Measurements from ENCODE around the gene EFTUD2. TPM values are rescaled to one million over a fixed set of nuclear protein-coding genes. Genes with fewer than 3 reads are reported as not detected.

Gene EFTUD2
- total and polyA plus RNA-seq, 2 donors (not counting 1 experiment from before 2014, with no cell fraction given): 88.0 to 154 TPM

DNA sequence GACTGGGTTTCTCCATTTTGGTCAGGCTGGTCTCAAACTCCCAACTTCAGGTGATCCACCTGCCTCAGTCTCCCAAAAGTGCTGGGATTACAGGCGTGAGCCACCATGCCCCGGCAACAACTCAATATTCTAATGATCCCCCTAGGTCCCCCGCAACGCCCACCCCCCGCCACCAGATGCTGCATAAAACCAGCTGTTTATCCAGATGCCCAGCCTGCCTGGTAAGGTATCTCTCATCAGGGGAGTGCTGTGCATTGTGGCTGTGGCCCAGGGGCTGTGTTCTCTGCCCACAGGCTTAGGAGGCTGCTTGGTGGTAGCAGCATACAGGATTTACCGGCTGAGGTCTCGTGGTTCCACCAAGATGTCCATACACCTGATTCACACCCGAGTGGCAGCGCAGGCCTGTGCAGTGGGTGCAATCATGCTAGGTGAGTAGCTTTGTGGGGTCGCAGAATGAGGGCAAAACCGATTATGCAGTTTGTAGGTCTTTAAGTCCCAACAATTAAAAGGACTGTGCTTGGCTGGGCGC, 50.2 kb downstream of the EFTUD2 start:
- TF ChIP-seq, protein P1, sequence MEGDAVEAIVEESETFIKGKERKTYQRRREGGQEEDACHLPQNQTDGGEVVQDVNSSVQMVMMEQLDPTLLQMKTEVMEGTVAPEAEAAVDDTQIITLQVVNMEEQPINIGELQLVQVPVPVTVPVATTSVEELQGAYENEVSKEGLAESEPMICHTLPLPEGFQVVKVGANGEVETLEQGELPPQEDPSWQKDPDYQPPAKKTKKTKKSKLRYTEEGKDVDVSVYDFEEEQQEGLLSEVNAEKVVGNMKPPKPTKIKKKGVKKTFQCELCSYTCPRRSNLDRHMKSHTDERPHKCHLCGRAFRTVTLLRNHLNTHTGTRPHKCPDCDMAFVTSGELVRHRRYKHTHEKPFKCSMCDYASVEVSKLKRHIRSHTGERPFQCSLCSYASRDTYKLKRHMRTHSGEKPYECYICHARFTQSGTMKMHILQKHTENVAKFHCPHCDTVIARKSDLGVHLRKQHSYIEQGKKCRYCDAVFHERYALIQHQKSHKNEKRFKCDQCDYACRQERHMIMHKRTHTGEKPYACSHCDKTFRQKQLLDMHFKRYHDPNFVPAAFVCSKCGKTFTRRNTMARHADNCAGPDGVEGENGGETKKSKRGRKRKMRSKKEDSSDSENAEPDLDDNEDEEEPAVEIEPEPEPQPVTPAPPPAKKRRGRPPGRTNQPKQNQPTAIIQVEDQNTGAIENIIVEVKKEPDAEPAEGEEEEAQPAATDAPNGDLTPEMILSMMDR (conservative IDR thresholded peaks at IDR 0.05 in 1 of 2, IDR thresholded peaks at IDR 0.05 in 1 of 2; ENCODE audit: low read depth in 1 of 2, low read length in 2 of 2): no peak
- no peak for TF ChIP-seq EZH2 (IDR thresholded peaks at IDR 0.05; ENCODE audit: low read length, missing control alignments)
- no peaks in the 10 kb centered on the region for H3K9me3 ChIP-seq (ENCODE audit: control insufficient read depth, insufficient read depth, low read depth, low read length)
- no peak for DNase-seq (ENCODE audit: low read depth in 2 of 2)

DNA sequence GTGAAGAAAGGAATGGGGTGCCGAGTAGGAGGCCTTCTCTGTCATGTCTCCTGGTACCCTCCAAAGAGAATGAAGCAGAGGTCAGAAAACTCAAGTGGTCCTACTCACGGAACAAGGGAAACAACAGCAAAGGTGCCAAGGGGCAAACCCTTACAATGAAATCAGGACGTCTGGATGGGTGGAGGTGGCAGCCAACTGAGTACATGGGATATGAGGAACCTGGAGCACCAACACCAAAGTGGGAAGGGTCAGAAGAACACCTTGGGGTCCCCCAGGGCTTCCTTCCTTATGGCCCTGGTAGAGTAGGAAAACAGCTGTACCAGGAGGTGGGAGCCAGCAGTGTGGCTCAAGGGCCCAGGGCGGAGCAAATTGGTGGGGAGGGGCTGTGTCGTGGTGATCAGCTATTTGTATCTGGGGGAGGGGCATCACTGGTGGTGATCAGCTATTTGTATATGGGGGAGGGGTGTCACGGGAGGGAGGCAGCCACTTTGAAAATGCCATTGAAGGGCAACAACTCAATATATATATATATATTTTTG, 50.9 kb downstream of the EFTUD2 start:
- no peaks in the 10 kb centered on the region for H4K20me1 ChIP-seq (ENCODE audit: control insufficient read depth, extremely low read depth, insufficient read depth, low read length)
- no peak overlapping the region for H3K4me3 ChIP-seq (replicated peaks in 1 of 4; ENCODE audit: control extremely low read depth in 1 of 4, insufficient read depth in 1 of 4, low read depth in 3 of 4, low read length in 4 of 4)
- H3K79me2 ChIP-seq (ENCODE audit: control insufficient read depth, insufficient read depth, low read length): no peaks in the 10 kb centered on the region
- peaks cover 10% of the 10 kb centered on the region for H3K36me3 ChIP-seq (ENCODE audit: control insufficient read depth, insufficient read depth, low read length)
- no peak for DNase-seq (ENCODE audit: low read depth in 2 of 2)
- TF ChIP-seq, protein P1 (conservative IDR thresholded peaks at IDR 0.05 in 1 of 2, IDR thresholded peaks at IDR 0.05 in 1 of 2; ENCODE audit: low read depth in 1 of 2, low read length in 2 of 2): no peak
- no peak for TF ChIP-seq EZH2 (IDR thresholded peaks at IDR 0.05; ENCODE audit: low read length, missing control alignments)
- H2AFZ ChIP-seq (ENCODE audit: low read length): no peak overlapping the region
- no peaks in the 10 kb centered on the region for H3K27me3 ChIP-seq (ENCODE audit: control insufficient read depth, insufficient read depth, low read length)
- no peak overlapping the region for H3K9ac ChIP-seq (ENCODE audit: insufficient read depth, low read length)
- H3K27ac ChIP-seq (ENCODE audit: insufficient read depth, low read length): no peak overlapping the region
- H3K9me3 ChIP-seq (ENCODE audit: control insufficient read depth, insufficient read depth, low read depth, low read length): no peaks in the 10 kb centered on the region
- peaks cover 10% of the 10 kb centered on the region for H3K4me1 ChIP-seq (ENCODE audit: control insufficient read depth, extremely low read depth, insufficient read depth, low read length)
- H3K4me2 ChIP-seq (ENCODE audit: extremely low read depth, insufficient read depth, low read length): no peak overlapping the region

More for the DNA sequence above, 50.2 kb downstream of the EFTUD2 start:
- Histone ChIP-seq H2AFZ (ENCODE audit: low read length) (no peak overlapping the region), H3K79me2 (ENCODE audit: control insufficient read depth, insufficient read depth, low read length) (no peaks in the 10 kb centered on the region), H4K20me1 (ENCODE audit: control insufficient read depth, extremely low read depth, insufficient read depth, low read length) (no peaks in the 10 kb centered on the region), H3K36me3 (ENCODE audit: control insufficient read depth, insufficient read depth, low read length) (peaks cover 15% of the 10 kb centered on the region), H3K4me1 (ENCODE audit: control insufficient read depth, extremely low read depth, insufficient read depth, low read length) (peaks cover 9% of the 10 kb centered on the region), H3K4me3 (replicated peaks in 1 of 4; ENCODE audit: control extremely low read depth in 1 of 4, insufficient read depth in 1 of 4, low read depth in 3 of 4, low read length in 4 of 4) (no peak overlapping the region), H3K4me2 (ENCODE audit: extremely low read depth, insufficient read depth, low read length) (no peak overlapping the region), H3K9ac (ENCODE audit: insufficient read depth, low read length) (no peak overlapping the region), H3K27me3 (ENCODE audit: control insufficient read depth, insufficient read depth, low read length) (no peaks in the 10 kb centered on the region), H3K27ac (ENCODE audit: insufficient read depth, low read length) (no peak overlapping the region)

DNA sequence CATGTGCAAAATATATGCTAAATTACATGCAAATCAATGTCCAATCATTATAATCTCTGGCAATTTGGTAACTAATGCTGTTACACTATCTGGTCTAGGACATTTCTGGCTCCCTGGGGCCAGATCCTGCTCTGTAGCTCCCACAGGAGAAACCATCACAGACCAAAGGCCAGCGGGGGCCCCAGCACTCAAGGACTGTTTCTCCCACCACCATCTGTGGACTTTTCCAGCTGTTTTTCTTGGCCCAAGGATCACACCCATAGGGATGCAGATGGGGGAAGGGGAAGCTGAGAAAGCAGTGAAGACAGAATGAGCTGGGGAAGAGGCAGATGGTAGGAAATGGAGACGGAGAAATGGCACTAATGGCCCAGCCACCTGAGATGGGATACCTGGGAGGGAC, 51.7 kb downstream of the EFTUD2 start, which contains the start of gene HIGD1B:
Gene HIGD1B (plus strand): TSS at position 298 of the 400 bp plus-strand sequence. CDS start 270 bp downstream, outside the sequence.
- Histone ChIP-seq H3K4me1 (ENCODE audit: control insufficient read depth, extremely low read depth, insufficient read depth, low read length) (peaks cover 12% of the 10 kb centered on the region), H3K4me2 (ENCODE audit: extremely low read depth, insufficient read depth, low read length) (no peak within 1 kb of the TSS), H3K27me3 (ENCODE audit: control insufficient read depth, insufficient read depth, low read length) (no peaks in the 10 kb centered on the region), H3K9ac (ENCODE audit: insufficient read depth, low read length) (no peak within 1 kb of the TSS), H4K20me1 (ENCODE audit: control insufficient read depth, extremely low read depth, insufficient read depth, low read length) (no peaks in the 10 kb centered on the region), H3K9me3 (ENCODE audit: control insufficient read depth, insufficient read depth, low read depth, low read length) (no peaks in the 10 kb centered on the region), H3K4me3 (replicated peaks in 1 of 4; ENCODE audit: control extremely low read depth in 1 of 4, insufficient read depth in 1 of 4, low read depth in 3 of 4, low read length in 4 of 4) (no peak within 1 kb of the TSS), H3K36me3 (ENCODE audit: control insufficient read depth, insufficient read depth, low read length) (peaks cover 8% of the 10 kb centered on the region), H3K79me2 (ENCODE audit: control insufficient read depth, insufficient read depth, low read length) (no peaks in the 10 kb centered on the region), H3K27ac (ENCODE audit: insufficient read depth, low read length) (no peak within 1 kb of the TSS), H2AFZ (ENCODE audit: low read length) (no peak within 1 kb of the TSS)
- TF ChIP-seq, protein P1 (conservative IDR thresholded peaks at IDR 0.05 in 1 of 2, IDR thresholded peaks at IDR 0.05 in 1 of 2; ENCODE audit: low read depth in 1 of 2, low read length in 2 of 2): no peak
- TF ChIP-seq EZH2 (IDR thresholded peaks at IDR 0.05; ENCODE audit: low read length, missing control alignments): no peak
- no peak for DNase-seq (ENCODE audit: low read depth in 2 of 2)

Measured in fibroblast of lung (primary cell).